Measurements from ENCODE around the gene DAD1. TPM values are rescaled to one million over a fixed set of nuclear protein-coding genes. Genes with fewer than 3 reads are reported as not detected.

The DAD1 gene
- total RNA-seq, 1 experiment from 2014 or later, result 162 TPM

- peak within 1 kb of the TSS; percentile 81 to 86 for H3K4me3 ChIP-seq (replicated peaks in 1 of 2; ENCODE audit: low read depth in 1 of 2, low read length in 2 of 2)
- H3K27me3 ChIP-seq (ENCODE audit: insufficient read depth, low read length), result peaks cover 4% of the 10 kb centered on the region; the same call in 1 of the 2 replicates
- no peaks in the 10 kb centered on the region; a peak in 1 of 4 replicates for H3K36me3 ChIP-seq (ENCODE audit: control insufficient read depth in 1 of 2, insufficient read depth in 2 of 2, low read length in 2 of 2)
- peaks cover 13 to 45% of the 10 kb centered on the region in 2 experiments for H3K4me1 ChIP-seq (ENCODE audit: control insufficient read depth in 1 of 2, insufficient read depth in 2 of 2, low read length in 2 of 2)
- ChIA-PET CTCF (interaction anchor here (0.9 to 2.5 kb wide), 5 partner anchors 9 to 254 kb away, joined by 3 to 31 read pairs (median 4); partner anchors contain the start of gene DAD1), POLR2A (interaction anchor here (1.1 kb wide), 1 partner anchor 9 kb away, joined by 7 read pairs; the partner anchor contains the start of gene DAD1), RAD21 (ENCODE audit: low non-redundant PET in 1 of 2, low total read pairs in 2 of 2, uncharacterized antibody in 2 of 2, unreplicated experiment in 2 of 2) (interaction anchor here in 1 of 2 experiments (1.7 kb wide), 1 partner anchor 9 kb away, joined by 5 read pairs; the partner anchor contains the start of gene DAD1)
- no peaks in the 10 kb centered on the region for H3K79me2 ChIP-seq (ENCODE audit: insufficient read depth, low read length)
- DNase-seq (ENCODE audit: low read depth, low spot score), result no peak
- H3K9me2 ChIP-seq (ENCODE audit: insufficient read depth), result no peaks in the 10 kb centered on the region
- intact Hi-C loops (cut with micrococcal nuclease), result no loop called here
- peak within 1 kb of the TSS; percentile 72 for H3K9ac ChIP-seq (ENCODE audit: low read length)
- H4K20me1 ChIP-seq (ENCODE audit: insufficient read depth), result no peaks in the 10 kb centered on the region
- BruUV-seq (replicated peaks), result TSS peak; percentile 54
- ATAC-seq, result peak; percentile 89
- peak within 1 kb of the TSS; percentile 95 for H3K4me2 ChIP-seq (ENCODE audit: low read length)
- H3K9me3 ChIP-seq (ENCODE audit: control insufficient read depth in 1 of 2, insufficient read depth in 1 of 2, low read depth in 1 of 2, low read length in 2 of 2), result no peaks in the 10 kb centered on the region
- peak within 1 kb of the TSS; percentile 69 for H3K27ac ChIP-seq (ENCODE audit: low read depth, low read length)
- H2AFZ ChIP-seq (ENCODE audit: low read depth, low read length, poor library complexity, severe bottlenecking), result peak within 1 kb of the TSS; percentile 93
- no peak for TF ChIP-seq FOSL1 (IDR thresholded peaks at IDR 0.05; ENCODE audit: low read depth)
- no peak for TF ChIP-seq ZBTB33 (IDR thresholded peaks at IDR 0.05; ENCODE audit: extremely low read depth, insufficient replicate concordance, low read length)
- TF ChIP-seq EGR1 (IDR thresholded peaks at IDR 0.05; ENCODE audit: low read depth), result no peak
- no peak for TF ChIP-seq CBX3 (IDR thresholded peaks at IDR 0.05; ENCODE audit: low read depth)
- TF ChIP-seq EZH2 (IDR thresholded peaks at IDR 0.05), result no peak
- TF ChIP-seq JUND (IDR thresholded peaks at IDR 0.05), result no peak
- no peak for TF ChIP-seq CTCF (IDR thresholded peaks at IDR 0.05 in 2 of 3, conservative IDR thresholded peaks at IDR 0.05 in 1 of 3; ENCODE audit: borderline replicate concordance in 1 of 3, insufficient read depth in 1 of 3, low read depth in 2 of 3, low read length in 2 of 3)
- no peak for TF ChIP-seq ATF3 (IDR thresholded peaks at IDR 0.05)
- TF ChIP-seq ZFX (IDR thresholded peaks at IDR 0.05), result no peak
- peak; percentile 78 for TF ChIP-seq POLR2AphosphoS5 (IDR thresholded peaks at IDR 0.05; ENCODE audit: low read depth, low read length)
- no peak for TF ChIP-seq REST (IDR thresholded peaks at IDR 0.05; ENCODE audit: low read depth)
- no peak for TF ChIP-seq MAX (IDR thresholded peaks at IDR 0.05)
- no peak for TF ChIP-seq CEBPB (IDR thresholded peaks at IDR 0.05; ENCODE audit: low read depth)
- TF ChIP-seq SP1 (IDR thresholded peaks at IDR 0.05; ENCODE audit: low read depth), result peak; percentile 38; the same call in 1 of the 2 replicates
- no peak for TF ChIP-seq EZH2phosphoT487 (IDR thresholded peaks at IDR 0.05; ENCODE audit: borderline replicate concordance)
- peak; percentile 46 for TF ChIP-seq YY1 (IDR thresholded peaks at IDR 0.05; ENCODE audit: extremely low read depth, insufficient replicate concordance, low read depth, low read length)
- no peak for TF ChIP-seq SIN3A (IDR thresholded peaks at IDR 0.05; ENCODE audit: low read depth)
- no peak for TF ChIP-seq SRF (IDR thresholded peaks at IDR 0.05; ENCODE audit: low read depth)
- TF ChIP-seq RAD21 (IDR thresholded peaks at IDR 0.05; ENCODE audit: low read depth), result no peak
These were observed 9.3 kb upstream of the DAD1 start, which contains the start of gene ABHD4 for GRCh38 chr14:22598099-22598895. Gene ABHD4, plus strand, starts transcription at chr14:22598300. Its CDS starts 7 bp downstream, at chr14:22598307.
